GM18511 (cell line): Measurements from ENCODE around the gene MYOZ2.

Source experiments
- ATAC-seq: cut with Tn5 transposase; IDR thresholded peaks from one replicate; pipeline ENCODE4 v1.9.1; 2021; ENCODE audit warnings: mild to moderate bottlenecking, moderate library complexity; ENCODE audit not compliant: unreplicated experiment

The MYOZ2 gene

DNA sequence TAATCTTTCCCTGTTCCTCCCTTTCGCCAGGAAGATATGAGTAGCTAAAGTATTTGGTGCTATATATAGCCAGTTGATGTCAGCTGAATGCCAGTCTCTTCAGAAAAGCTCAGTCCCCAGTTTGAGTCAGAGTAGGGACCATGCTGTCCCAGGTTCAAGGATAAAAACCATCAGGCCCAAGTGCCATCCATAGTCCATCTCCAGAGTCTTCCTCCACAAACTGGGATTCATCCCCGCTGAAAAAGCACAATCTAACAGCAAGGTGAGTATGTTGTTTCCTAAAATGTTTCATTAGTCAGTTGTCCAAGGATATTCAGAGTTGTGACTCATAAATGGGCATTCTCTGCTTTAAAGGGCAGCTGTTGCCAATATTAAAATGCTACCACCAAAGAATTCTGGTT lies at the start of gene MYOZ2:
Gene MYOZ2 (plus strand): TSS at position 112 of the 401 bp plus-strand sequence. CDS start 694 bp downstream, outside the sequence.
- ATAC-seq, result no peak

DNA sequence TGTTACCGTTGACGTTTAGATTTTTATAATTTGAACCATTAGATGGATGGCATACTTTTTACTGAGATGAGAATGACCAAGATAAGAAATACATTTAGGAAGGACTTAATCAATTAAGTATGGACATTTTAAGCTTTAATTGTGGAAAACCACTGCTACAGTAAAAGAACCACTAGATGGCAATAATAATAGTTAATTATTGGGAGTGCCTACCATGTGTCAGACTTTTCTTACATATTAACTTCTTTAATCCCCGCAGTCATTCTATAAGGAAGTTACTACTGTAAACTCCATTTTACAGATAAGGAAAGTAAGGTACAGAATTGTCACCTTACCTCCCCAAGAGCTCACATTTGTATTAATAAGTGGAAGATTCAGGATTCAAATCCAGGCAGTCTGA lies 48.5 kb upstream of the MYOZ2 start:
- ATAC-seq, result no peak

DNA sequence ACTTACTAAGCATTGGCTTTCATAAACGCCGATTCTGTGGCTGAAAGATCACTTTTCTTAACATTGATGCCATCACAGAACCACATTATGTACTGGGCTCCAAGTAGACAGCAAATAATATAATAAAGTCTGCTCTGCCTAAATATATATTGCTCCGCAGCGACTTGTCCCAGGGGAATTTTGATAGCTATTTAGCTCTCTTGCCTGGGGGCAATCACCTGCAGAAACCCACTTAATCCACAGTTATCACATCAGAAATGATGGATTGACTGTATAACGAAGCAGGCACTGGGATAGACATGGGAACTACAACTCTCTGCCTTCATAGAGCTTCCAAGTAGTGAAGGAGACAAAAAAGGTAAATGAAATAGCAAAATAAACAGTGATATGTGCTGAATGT lies 48.0 kb upstream of the MYOZ2 start:
- no peak for ATAC-seq

DNA sequence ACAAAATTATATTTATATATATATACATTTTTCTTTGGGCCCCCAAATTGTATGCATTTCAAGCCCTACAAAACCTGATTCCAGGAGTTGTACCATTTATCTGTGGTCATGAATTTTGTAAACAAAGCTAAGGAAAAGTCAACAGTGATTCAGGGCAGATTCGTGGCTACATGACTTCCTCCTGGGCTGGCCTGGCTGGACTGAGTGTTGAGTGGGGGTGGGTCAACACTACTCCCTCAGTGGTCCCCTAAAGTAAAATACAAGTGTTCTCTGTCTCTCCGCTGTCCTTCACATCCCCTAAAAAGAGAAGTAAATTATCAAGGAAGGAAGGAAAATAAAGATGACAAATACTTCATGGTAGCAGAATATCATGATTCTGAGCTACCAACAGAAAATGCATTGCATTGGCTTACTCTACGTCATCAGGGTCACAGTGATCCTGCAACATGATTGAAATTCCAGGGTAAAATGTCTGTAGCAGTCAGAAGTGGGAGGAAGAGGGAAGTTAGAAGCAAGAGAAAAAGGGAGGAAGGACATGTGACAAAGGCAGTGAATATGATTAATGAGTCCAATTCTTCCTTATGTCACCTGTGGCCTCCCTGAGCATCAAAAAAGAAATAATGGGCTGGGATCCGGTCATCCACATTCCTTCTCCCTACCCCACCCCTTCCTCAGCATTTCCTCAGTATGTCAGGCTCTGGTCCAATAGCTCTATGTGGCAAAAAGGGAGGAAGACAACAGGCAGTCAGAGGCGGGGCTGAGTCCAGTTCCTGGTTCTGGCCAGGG lies 42.4 kb upstream of the MYOZ2 start:
- ATAC-seq, result no peak

DNA sequence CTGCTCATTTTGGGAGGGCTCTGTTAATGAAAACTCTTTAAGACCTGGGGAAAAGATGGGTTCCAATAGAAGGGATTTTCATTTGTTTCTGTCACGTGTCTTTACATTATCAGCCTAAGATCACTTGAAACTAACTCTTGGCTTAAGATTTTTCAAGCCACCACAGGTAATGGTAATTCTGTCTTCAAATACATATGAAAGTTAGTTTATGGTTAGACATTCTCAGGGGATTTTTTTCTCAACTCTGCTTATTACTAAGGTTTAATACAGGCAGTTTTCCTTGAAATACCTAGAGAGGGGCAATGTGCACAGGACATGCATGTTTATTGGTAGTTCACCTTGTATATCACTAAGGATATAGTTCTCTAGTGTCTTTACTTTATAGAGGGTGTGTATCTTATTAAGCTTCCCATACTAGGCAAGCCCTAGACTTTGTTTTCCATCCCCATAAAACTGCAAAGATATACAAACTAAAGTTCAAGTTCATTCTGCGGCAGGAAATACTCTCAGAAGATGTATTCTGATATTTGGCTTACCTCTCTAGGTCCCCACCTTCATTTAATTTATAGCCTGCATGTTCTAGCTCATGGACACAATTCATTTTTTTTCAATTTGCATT lies 38.2 kb upstream of the MYOZ2 start:
- ATAC-seq, result no peak

DNA sequence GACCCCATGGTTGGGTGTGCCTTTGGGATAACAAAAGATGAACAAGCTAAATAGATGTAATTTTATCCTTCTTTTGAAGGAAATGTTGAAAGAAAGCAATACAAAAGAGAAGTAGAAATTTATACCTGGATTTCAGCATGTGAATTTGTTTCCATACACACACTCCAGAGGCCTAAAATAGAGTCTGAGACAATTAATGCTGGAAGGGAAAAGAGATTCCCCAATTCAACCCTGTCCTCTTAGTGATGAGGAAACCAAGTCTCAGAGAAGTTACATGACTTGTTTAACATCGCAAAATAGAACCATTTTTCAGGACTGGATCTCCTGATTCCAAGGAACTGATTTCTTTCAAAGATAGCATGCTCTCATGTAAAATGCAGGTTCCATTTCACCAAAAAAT lies 37.3 kb upstream of the MYOZ2 start:
- no peak for ATAC-seq

DNA sequence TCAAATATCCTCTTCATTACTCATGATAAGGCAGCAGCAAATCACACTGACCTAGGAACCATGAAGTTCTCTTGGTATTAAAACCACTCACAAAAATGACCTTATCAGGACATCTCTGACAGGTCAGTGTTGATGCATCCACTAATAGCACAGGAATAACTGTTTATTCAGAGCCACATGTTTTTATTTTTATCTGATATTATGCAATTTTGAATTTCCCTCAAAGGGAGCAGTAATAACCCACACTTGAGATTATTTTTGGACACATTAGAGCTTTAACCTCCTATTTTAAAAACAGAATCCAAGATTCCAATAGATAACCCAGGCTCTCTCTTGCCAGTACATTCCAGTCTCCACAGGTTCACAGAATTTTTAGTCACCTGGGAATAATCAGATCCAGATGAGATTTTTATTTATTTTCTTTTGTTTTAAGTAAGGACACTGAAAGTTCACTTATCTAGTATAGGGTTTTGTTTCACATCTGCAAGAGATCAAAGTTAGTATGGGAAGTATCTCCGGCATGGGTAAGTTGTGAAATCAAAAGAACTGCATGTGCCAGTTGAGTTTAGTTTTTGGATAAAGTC lies 36.3 kb upstream of the MYOZ2 start:
- no peak for ATAC-seq

DNA sequence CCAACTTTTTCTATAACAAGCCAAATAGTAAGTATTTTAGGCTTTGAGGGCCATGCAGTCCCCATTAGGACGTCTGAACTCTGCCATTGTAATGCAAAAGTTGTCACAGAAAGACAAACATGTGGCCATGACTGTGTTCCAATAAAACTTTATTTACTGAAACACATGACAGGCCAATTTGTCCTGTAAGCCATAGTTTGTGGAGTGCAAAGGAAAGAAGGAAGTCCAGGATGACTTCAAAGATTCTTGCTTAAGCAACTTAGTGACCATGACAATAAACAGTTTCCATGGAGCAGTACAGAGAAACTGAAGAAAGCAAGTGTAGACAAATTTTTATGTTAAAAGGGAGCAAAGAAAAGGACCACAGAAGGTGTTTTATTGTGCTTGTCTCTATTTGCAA lies 35.0 kb upstream of the MYOZ2 start:
- ATAC-seq, result no peak

DNA sequence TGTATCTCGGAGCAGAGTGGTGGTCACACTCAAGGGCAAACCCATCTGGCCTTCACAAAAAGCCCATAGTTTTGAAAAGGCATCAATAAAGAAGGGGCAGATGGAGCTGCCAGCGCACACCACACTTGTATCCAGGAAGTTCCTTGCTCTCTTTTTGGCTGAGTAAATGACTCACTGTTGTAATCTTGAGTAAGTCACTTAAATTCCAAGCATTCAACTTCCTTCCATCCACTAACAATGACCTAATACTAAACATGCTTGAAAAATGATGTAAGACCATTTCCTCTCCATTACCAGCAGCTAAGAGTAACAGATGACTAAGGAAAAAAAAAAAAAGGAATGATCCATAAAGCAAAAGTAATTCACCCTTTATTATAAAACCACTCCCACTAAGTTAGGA lies 32.4 kb upstream of the MYOZ2 start:
- ATAC-seq, result no peak

DNA sequence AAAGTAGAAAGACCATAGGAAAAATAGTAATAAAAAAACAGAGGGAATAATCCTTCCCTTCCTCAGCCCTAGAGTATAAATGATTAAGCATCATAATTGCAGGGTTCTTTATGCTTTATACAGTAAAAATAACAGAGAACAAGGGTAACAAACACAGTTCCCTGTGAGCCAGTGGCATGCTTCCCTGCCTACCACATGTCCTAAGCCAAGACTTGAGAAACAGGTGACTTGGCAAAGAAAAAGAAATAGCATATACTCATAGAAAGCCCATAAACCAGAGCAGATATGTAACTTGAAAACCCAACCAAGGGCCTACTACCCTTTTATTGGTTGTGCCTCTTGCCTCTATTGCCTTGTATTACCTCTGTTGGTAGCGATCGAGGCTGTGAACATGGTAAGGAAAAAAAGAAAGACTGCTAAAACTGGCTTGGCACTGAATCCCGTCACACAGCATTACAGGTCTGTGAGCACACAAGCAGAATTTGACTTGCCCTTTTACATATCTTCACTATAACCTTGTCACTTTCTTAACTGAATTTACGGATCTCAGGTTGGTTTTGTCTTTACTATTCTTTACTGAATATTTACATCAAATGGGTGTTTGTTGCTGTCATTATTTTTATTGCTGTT lies 30.9 kb upstream of the MYOZ2 start:
- ATAC-seq, result no peak

DNA sequence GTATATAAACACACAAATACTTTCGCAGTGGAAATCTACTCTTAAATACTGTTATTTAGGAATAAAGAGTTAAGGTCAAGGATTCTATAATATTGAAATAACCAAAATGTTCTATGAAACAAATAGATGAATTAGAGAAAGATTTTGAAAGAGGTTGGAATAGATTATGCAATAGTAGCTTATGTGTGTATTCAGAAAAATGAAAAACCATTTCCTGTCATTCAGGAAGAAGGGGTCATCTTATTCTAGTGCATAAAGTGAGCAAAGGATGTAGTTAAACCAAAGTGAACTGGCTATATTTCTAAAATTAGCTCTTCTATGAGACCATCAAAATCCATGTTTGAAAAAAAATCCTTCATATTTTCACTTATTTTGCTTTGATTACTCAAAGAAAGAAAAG lies 30.0 kb upstream of the MYOZ2 start:
- ATAC-seq, result no peak

DNA sequence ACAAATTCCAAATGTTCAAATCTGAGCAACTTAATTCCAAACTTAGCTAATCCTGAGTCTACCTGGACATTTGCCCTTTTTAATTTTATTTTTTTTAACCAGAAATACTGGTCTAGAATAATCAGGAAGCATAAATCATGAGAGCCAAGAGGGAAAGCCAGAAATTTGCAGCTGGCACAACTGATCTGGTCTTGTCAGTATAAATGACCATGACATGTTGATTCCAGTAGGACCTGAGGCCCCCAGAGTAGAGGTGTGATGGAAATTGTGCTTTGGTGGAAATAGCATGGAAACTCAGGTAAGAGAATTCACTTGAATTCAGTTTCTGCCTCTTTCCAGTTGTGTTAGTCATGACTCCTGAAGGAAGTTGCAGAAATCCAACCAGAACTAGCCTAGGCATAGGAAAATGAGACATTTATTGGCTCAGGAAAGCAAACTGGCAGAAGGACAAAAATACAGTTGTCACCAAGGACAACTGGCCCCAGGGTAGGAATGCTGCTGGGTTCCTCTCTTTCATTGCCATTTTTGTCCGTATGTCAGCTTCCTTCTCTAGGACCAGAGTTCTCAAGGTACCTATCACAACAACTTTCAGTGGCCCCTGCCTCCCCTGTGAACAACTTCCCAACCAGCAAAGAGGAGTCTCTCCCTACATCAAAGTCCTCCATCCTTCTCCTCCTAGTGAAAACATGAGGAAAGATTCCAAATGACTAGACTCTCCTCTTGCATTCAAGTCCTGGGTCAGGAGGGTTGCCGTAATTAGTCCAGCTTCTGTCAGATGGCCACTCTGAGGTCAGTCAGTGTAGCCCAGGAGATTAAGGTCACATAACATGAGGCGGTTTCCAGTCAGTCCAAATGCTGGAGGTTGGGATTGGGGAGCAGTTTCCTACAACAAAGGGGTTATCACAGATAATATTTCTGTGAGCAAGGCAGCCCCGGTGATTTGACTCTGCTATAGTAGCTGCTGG lies 29.3 kb upstream of the MYOZ2 start:
- no peak for ATAC-seq

DNA sequence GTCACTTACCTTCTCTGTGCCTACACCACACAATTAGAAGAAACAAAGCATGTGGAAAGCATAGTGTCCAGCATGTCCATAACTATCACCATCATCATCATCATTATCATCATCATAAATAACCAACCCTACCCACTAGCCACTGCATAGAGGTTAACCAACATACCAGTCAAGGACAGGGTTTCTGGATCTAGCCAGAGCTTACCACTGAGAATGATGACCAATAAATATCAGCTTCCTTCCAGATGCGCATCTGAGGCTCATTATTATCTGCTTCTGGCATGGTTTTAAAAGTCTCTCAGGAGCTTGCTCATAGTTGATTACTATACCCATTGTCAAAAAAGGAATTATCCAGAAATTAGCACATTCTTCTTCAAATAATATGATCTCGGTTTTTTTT lies 25.5 kb upstream of the MYOZ2 start:
- no peak for ATAC-seq

DNA sequence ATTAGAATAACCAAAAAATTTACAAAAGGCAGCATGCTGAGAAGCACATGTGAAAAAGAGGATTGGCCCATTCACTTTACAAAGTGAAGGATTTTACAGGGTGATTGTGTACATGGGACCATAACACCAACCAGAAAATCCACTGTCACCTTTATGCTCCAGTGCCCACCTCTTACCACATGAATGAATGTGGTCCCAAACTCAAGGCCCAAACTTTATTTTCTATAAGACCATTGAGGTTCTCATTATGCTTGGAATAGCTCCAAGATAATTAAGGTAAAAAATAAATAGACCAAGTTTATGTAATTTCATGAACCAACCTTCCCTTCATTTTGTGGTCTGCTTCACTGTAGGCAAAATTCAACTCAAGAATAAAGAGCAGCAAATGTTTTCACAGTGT lies 24.3 kb upstream of the MYOZ2 start:
- no peak for ATAC-seq

DNA sequence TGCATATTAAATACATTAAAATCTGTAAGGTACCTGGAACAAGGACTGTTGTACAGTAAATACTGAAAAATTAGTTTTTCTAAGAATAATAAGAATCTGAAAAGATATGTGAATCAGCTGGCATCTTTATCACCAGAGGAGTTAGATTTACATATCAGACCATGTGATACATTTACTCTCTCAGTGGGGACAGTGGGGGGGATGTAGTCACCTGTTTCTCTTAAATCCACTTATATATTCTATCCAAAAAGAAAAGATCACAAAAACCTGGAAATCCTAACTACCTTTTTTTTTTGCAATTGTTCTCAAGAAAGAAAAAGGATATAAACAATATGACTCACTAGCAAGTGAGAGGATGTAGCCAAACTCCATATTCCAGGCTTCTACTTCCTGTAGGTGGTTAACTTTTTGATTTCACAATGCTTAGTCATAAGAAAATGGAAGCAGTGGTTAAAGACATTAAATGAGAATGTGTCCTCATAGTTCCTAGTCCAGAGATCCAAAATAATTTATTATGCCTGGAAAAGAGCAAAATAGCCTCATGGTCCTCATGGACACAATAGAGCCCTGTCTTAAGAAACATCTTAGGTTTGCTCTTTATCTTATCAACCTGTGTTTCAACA lies 22.5 kb upstream of the MYOZ2 start:
- no peak for ATAC-seq

DNA sequence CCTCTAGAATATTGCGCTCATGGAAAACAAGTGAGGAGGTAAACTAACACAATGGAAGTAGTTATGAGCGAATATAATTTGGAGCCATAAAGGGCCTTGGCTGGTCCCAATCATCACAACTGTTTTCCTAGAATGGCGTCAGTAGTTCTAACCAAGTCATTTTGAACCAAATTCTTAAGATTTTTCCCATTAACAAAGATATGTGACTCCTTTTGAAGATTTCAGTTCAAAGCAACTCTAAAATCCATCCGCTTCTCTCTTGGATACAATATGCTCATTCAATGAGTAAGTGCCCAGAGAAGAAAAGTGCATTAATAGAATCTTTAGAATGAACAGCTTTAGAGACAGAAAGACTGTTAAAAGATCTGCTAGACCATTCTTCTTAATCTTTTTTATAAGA lies 19.6 kb upstream of the MYOZ2 start:
- ATAC-seq, result no peak

DNA sequence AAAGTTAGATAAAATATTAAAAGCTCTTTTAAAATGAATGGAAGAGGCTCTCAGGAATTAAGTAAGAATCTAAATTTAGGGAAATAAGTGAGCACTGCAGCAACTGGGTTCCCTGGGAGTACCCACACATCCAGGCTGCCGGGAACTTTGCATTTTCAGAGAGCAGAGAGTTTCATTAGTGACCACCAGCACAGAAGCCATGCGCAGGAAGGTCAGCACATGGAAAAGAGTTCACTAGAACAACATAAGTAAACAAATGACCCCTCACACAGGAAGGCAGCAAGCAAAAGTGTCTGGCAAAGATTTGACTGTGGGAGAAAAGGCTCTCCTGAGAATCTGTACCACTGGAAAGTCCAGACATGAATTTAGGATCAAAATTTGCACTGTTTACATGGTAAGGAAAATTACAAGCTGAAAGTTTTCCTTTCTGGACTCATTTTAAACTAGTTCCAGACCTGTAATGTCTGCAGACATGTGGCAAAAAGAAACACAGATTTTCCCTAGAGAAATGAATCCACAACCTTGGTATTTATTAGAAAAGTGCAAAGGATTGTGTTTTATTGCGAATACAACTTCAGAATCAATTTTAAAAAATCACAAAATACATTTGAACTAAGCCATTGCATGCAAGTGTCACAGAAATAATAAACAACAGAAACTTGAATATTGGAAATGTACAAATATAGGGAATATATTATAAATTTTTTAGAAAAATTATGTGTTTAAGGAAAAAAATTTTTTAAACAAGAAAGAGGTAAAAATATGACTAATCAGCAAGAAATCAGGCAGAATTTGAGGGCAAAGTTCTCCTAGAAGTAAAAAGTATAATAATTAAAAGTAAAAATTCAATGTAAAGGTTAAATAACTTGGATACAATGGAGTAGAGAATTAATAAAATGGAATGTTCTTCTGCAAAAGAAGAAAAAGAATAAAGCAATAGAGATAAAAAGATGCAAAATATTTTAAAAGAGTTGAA lies 18.4 kb upstream of the MYOZ2 start:
- no peak for ATAC-seq

DNA sequence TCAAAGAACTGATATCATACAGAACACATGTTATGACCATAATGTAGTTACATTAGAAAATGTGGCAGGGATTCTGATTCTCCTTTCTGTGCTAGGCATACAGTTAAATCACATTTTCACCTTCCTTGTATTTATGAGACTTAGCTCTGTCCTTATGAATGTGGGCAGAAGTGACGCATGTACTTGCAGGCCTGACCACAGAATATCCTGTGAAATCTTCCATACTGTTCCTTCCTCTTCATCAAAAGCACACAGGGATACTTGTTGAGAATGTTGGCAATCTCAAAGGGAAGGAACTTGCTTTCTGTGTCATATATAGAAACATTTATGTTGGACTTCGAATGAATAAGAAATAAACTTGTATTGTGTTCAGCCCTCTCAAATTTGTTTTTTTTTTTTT lies 17.2 kb upstream of the MYOZ2 start:
- ATAC-seq, result no peak

DNA sequence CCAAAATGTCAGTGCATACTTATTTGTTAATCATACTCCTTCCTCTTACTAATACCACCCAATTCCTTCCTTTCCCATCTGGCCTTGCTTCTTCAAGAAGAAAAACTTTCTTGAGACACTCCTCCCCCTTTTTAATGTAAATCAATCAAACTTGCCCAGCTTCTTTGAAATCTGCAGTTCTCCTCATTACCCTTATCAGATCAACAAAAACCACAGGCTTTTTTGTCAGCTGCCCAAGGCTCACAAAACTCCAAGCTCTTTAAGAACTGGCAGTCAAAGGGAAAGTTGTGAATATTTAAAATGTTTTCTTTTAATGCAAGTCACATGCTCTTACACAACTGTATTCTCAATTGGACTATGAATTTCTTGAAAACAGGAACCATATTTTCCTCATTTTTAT lies 11.3 kb upstream of the MYOZ2 start:
- no peak for ATAC-seq
